ENCODE data around the gene FAM228B.

DNA sequence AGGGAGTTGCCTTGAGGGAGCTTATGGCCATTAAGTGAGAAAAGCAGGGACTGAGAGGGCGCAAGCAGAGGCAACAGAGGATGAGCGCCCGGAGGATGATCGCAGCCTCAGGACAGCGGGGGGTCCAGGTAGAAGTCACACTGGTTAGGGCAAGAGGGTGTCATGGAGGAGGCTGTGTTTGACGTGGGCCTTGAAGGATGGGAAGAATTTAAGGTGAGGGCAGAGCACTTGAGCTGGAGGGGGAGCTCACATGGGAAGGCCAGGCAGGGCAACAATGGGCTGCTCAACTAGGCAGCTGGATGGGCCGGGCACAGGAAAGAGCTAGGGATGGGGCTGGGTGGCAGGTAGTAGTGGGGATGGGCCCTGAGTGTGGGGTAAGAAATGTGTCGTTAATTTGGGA lies 83.4 kb downstream of the FAM228B start:
- TF ChIP-seq, protein P1, sequence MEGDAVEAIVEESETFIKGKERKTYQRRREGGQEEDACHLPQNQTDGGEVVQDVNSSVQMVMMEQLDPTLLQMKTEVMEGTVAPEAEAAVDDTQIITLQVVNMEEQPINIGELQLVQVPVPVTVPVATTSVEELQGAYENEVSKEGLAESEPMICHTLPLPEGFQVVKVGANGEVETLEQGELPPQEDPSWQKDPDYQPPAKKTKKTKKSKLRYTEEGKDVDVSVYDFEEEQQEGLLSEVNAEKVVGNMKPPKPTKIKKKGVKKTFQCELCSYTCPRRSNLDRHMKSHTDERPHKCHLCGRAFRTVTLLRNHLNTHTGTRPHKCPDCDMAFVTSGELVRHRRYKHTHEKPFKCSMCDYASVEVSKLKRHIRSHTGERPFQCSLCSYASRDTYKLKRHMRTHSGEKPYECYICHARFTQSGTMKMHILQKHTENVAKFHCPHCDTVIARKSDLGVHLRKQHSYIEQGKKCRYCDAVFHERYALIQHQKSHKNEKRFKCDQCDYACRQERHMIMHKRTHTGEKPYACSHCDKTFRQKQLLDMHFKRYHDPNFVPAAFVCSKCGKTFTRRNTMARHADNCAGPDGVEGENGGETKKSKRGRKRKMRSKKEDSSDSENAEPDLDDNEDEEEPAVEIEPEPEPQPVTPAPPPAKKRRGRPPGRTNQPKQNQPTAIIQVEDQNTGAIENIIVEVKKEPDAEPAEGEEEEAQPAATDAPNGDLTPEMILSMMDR (IDR thresholded peaks at IDR 0.05; ENCODE audit: poor library complexity) = no peak
- TF ChIP-seq EZH2 (IDR thresholded peaks at IDR 0.05; ENCODE audit: borderline replicate concordance) = no peak
